Measurements from ENCODE around the gene CCND1. TPM values are rescaled to one million over a fixed set of nuclear protein-coding genes. Genes with fewer than 3 reads are reported as not detected.

The CCND1 gene
- 100 to 1,000 TPM in 3 of 4 donors, 10 to 100 TPM in 1; 90.1 to 451 (median 213) TPM for total RNA-seq

- no peak for TF ChIP-seq CTCF (IDR thresholded peaks at IDR 0.05; ENCODE audit: low read depth)
These were observed at the start of gene CCND1 for GRCh38 chr11:69640995-69641581. Gene CCND1, plus strand, starts transcription at chr11:69641156. Its CDS starts 158 bp downstream, at chr11:69641314.

- TF ChIP-seq CTCF (IDR thresholded peaks at IDR 0.05; ENCODE audit: low read depth), result no peak
These were observed 47.8 kb upstream of the CCND1 start for GRCh38 chr11:69592986-69593650.

- TF ChIP-seq CTCF (IDR thresholded peaks at IDR 0.05; ENCODE audit: low read depth), result no peak
These were observed 47.1 kb upstream of the CCND1 start for GRCh38 chr11:69593851-69594250.

GRCh38 chr11:69594481-69594880 is 46.5 kb upstream of the CCND1 start:
- TF ChIP-seq CTCF (IDR thresholded peaks at IDR 0.05; ENCODE audit: low read depth), result no peak

- no peak for TF ChIP-seq CTCF (IDR thresholded peaks at IDR 0.05; ENCODE audit: low read depth)
These were observed 44.9 kb upstream of the CCND1 start for GRCh38 chr11:69595805-69596665.

- TF ChIP-seq CTCF (IDR thresholded peaks at IDR 0.05; ENCODE audit: low read depth), result no peak
These were observed 42.8 kb upstream of the CCND1 start for GRCh38 chr11:69598147-69598546.

- TF ChIP-seq CTCF (IDR thresholded peaks at IDR 0.05; ENCODE audit: low read depth), result no peak
These were observed 41.5 kb upstream of the CCND1 start for GRCh38 chr11:69599502-69599901.

Measured in subcutaneous adipose tissue (tissue), 4 donors.